HCT116 (cell line): ENCODE measurements around the gene ESRRG. TPM values are rescaled to one million over a fixed set of nuclear protein-coding genes. Genes with fewer than 3 reads are reported as not detected.

Experiments used
- ATAC-seq: fragments of 200-7000 bp; cut with Tn5 transposase; 2 replicates; pipeline ENCODE4 v1.9.1; 2020; ENCODE audit warnings: mild to moderate bottlenecking, moderate library complexity
- BruUV-seq: library from RNA; stranded (reverse); fragments of 400-500 nt; replicated peaks from 2 replicates; lab custom pipeline; 2021; lab: Mats Ljungman, UMichigan
- CTCF ChIA-PET: fragments of 300-600 bp; sonication (Branson Sonifier 250); formaldehyde crosslinking; loops from one replicate; lab custom pipeline; 2021; ENCODE audit warnings: antibody characterized with exemption; lab: Charles Lee
- POLR2A ChIA-PET: fragments of 300-600, 350-600 bp; sonication (Branson Sonifier 250); formaldehyde crosslinking; loops from one replicate; lab custom pipeline; 2021; ENCODE audit warnings: antibody characterized with exemption; lab: Charles Lee
- RAD21 ChIA-PET, 2 experiments: fragments of 300-600 bp; sonication (Branson Sonifier 250); formaldehyde crosslinking; loops; one replicate each; lab custom pipeline; 2023; ENCODE audit warnings: low total read pairs in 2 of 2; ENCODE audit not compliant: uncharacterized antibody in 2 of 2, unreplicated experiment in 2 of 2, low non-redundant PET in 1 of 2; lab: Charles Lee
- DNase-seq: peaks from one replicate; pipeline ENCODE4 v3.0.0-alpha.2; 2010; ENCODE audit warnings: low read depth, low spot score
- H2AFZ ChIP-seq: fragments of 200-600 bp; shearing (Covaris generic), sonication (generic); 2 replicates; pipeline ENCODE4 v1.6.1; 2017; ENCODE audit warnings: low read depth, mixed run types, mixed read lengths, antibody characterized with exemption, low read length; ENCODE audit not compliant: poor library complexity, severe bottlenecking
- H3K27ac ChIP-seq: 2 replicates; pipeline ENCODE4 v1.5.1; 2012; ENCODE audit warnings: low read depth, low read length
- H3K27me3 ChIP-seq: fragments of 200-600 bp; sonication (generic); 2 replicates; pipeline ENCODE4 v1.6.1; 2016; ENCODE audit warnings: mixed run types, low read length, mixed read lengths; ENCODE audit not compliant: insufficient read depth
- H3K36me3 ChIP-seq, 2 experiments: fragments of 200-500 bp in 1 of 2; fragments of 200-600 bp in 1 of 2; sonication (Bioruptor generic) in 1 of 2; sonication (generic) in 1 of 2; 2 replicates each; pipeline versions ENCODE4 v1.5.1 to v1.6.1; 2014 to 2016; ENCODE audit warnings: low read length in 2 of 2, inconsistent platforms in 1 of 2, mixed read lengths in 1 of 2, mixed run types in 1 of 2; ENCODE audit not compliant: insufficient read depth in 2 of 2, control insufficient read depth in 1 of 2
- H3K4me1 ChIP-seq, 2 experiments: fragments of 200-600 bp in 1 of 2; sonication (generic) in 1 of 2; 2 replicates each; pipeline versions ENCODE4 v1.5.1 to v1.6.1; 2012 to 2017; ENCODE audit warnings: low read length in 2 of 2, inconsistent platforms in 1 of 2, mild to moderate bottlenecking in 1 of 2, mixed read lengths in 1 of 2, mixed run types in 1 of 2, moderate library complexity in 1 of 2; ENCODE audit not compliant: insufficient read depth in 2 of 2, control insufficient read depth in 1 of 2
- H3K4me2 ChIP-seq: fragments of 200-600 bp; sonication (generic); 2 replicates; pipeline ENCODE4 v1.6.1; 2017; ENCODE audit warnings: mixed run types, low read length, mixed read lengths
- H3K4me3 ChIP-seq, 2 experiments: fragments of 200-600 bp in 1 of 2; sonication (generic) in 1 of 2; replicated peaks in 1 of 2; 2 replicates each; pipeline ENCODE4 v1.5.1; 2011 to 2016; ENCODE audit warnings: low read length in 2 of 2, control low read depth in 1 of 2, low read depth in 1 of 2, mild to moderate bottlenecking in 1 of 2, mixed read lengths in 1 of 2, mixed run types in 1 of 2
- H3K79me2 ChIP-seq: fragments of 200-600 bp; sonication (generic); 2 replicates; pipeline ENCODE4 v1.6.1; 2017; ENCODE audit warnings: mild to moderate bottlenecking, mixed run types, low read length, moderate library complexity, mixed read lengths; ENCODE audit not compliant: insufficient read depth
- H3K9ac ChIP-seq: fragments of 200-600 bp; sonication (generic); 2 replicates; pipeline ENCODE4 v1.6.1; 2016; ENCODE audit warnings: low read length, mixed read lengths
- H3K9me2 ChIP-seq: fragments of 200-600 bp; sonication (generic), shearing (Covaris generic); 2 replicates; pipeline ENCODE4 v1.6.1; 2017; ENCODE audit warnings: mixed run types, mild to moderate bottlenecking, moderate library complexity; ENCODE audit not compliant: insufficient read depth
- H3K9me3 ChIP-seq, 2 experiments: fragments of 200-500 bp in 1 of 2; fragments of 200-600 bp in 1 of 2; sonication (Bioruptor generic) in 1 of 2; sonication (generic) in 1 of 2; 2 replicates each; pipeline ENCODE4 v1.6.1; 2014 to 2017; ENCODE audit warnings: low read length in 2 of 2, mixed read lengths in 2 of 2, inconsistent platforms in 1 of 2, low read depth in 1 of 2, mild to moderate bottlenecking in 1 of 2, mixed run types in 1 of 2, moderate library complexity in 1 of 2; ENCODE audit not compliant: control insufficient read depth in 1 of 2, insufficient read depth in 1 of 2
- H4K20me1 ChIP-seq: fragments of 200-600 bp; sonication (generic), shearing (Covaris generic); 2 replicates; pipeline ENCODE4 v1.6.1; 2017; ENCODE audit warnings: mixed run types, mild to moderate bottlenecking, moderate library complexity; ENCODE audit not compliant: insufficient read depth
- EZH2phosphoT487 ChIP-seq: fragments of 200-600 bp; IDR thresholded peaks from 2 replicates; pipeline ENCODE4 v1.6.1; 2018; ENCODE audit warnings: antibody characterized with exemption, borderline replicate concordance
- POLR2AphosphoS5 ChIP-seq: IDR thresholded peaks from 2 replicates; pipeline ENCODE4 v1.6.1; 2011; ENCODE audit warnings: mild to moderate bottlenecking, low read depth, low read length, moderate library complexity
- SIN3A ChIP-seq: IDR thresholded peaks from 2 replicates; pipeline ENCODE4 v1.6.1; 2012; ENCODE audit warnings: low read depth
- SRF ChIP-seq: IDR thresholded peaks from 2 replicates; pipeline ENCODE4 v1.6.1; 2012; ENCODE audit warnings: low read depth
- ZFX ChIP-seq: fragments of 450-650 bp; IDR thresholded peaks from 2 replicates; pipeline ENCODE4 v1.6.1; 2017
- intact Hi-C: fragments of 100-400 bp; cut with micrococcal nuclease; formaldehyde crosslinking; loops from 2 replicates; pipeline ENCODE4 v1.10.0; 2022
- total RNA-seq: library from RNA; stranded (reverse); gene quantifications from one replicate; pipeline ENCODE4 v1.2.1, GENCODE V29; 2021; ENCODE audit not compliant: unreplicated experiment
- TF ChIP-seq, protein P1 (sequence below): IDR thresholded peaks from 2 replicates; pipeline ENCODE4 v1.6.1; 2012

The ESRRG gene
- total RNA-seq, 1 experiment from 2014 or later, result not detected

DNA sequence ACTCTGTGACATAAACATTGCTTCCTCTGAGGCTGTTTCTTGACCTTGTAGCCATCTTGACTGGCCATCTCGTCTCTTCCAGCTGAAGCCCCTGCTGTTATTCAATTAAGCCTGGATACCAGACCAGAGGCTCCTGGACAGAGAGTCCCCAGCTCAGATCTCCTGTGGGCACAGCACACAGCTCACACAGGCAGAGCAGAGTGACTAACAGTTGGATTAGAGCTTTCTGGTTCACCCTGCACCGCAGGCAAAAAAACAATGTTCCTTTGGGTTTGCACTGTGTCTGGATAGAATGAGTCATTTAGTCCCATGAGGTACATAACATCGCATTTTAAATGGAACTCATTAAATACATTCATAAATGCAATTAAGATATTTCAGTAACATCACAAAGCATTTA lies 266.5 kb downstream of the ESRRG start:
- ChIA-PET CTCF (no interaction called here), RAD21 (no interaction called here)
- Histone ChIP-seq H3K4me2 (no peak overlapping the region), H3K27me3 (no peaks in the 10 kb centered on the region), H3K36me3 (no peaks in the 10 kb centered on the region), H3K9me2 (no peaks in the 10 kb centered on the region), H3K9ac (no peak overlapping the region), H3K9me3 (no peaks in the 10 kb centered on the region), H4K20me1 (no peaks in the 10 kb centered on the region), H2AFZ (no peak overlapping the region), H3K4me1 (no peaks in the 10 kb centered on the region), H3K27ac (no peak overlapping the region)
- BruUV-seq, result no TSS peak
- intact Hi-C loops, result no loop called here
- no peak for TF ChIP-seq EZH2phosphoT487
- TF ChIP-seq SRF, result no peak
- TF ChIP-seq, all 23 proteins: peak for 0
- POLR2A ChIA-PET, result no interaction called here
- H3K79me2 ChIP-seq, result no peaks in the 10 kb centered on the region
- no peak overlapping the region for H3K4me3 ChIP-seq
- no peak for ATAC-seq
- no peak for DNase-seq

DNA sequence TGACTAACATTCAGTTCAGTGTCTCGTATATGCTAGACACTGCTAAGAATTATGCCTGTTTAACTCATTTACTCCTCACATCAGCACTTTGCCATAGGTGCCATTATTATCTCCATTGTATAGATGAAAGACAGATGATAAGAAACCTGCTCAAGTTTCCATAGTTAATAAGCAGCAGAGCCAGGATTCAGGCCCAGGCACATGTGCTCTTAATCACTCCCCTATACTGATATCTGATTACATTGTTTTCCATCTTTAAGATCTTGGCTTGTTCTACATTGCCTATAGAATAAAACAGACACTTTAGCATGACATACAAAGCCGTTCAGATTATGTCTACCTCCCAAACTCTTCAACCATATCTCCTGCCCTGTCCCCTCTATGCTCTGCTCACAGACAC lies 269.5 kb downstream of the ESRRG start:
- no peak for DNase-seq
- Histone ChIP-seq H3K79me2 (no peaks in the 10 kb centered on the region), H3K27me3 (no peaks in the 10 kb centered on the region), H3K9me2 (no peaks in the 10 kb centered on the region), H3K4me1 (no peaks in the 10 kb centered on the region), H3K9me3 (peaks cover 0 to 3% of the 10 kb centered on the region in 2 experiments; a peak in 1 of 4 replicates), H2AFZ (no peak overlapping the region), H3K4me3 (no peak overlapping the region), H4K20me1 (no peaks in the 10 kb centered on the region), H3K9ac (no peak overlapping the region), H3K4me2 (no peak overlapping the region), H3K27ac (no peak overlapping the region), H3K36me3 (no peaks in the 10 kb centered on the region)
- no peak for ATAC-seq
- ChIA-PET RAD21 (no interaction called here), POLR2A (no interaction called here), CTCF (no interaction called here)
- BruUV-seq, result no TSS peak
- TF ChIP-seq ZFX (no peak), POLR2AphosphoS5 (no peak), EZH2phosphoT487 (no peak), SIN3A (no peak)
- TF ChIP-seq, protein P1, sequence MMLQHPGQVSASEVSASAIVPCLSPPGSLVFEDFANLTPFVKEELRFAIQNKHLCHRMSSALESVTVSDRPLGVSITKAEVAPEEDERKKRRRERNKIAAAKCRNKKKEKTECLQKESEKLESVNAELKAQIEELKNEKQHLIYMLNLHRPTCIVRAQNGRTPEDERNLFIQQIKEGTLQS, result no peak
- intact Hi-C loops, result no loop called here
